ENCODE measurements around the gene DCLK2.

- TF ChIP-seq POLR2A (IDR thresholded peaks at IDR 0.05; ENCODE audit: low read length), result no peak
- TF ChIP-seq GATA1 (IDR thresholded peaks at IDR 0.05; ENCODE audit: low read depth, low read length), result no peak
Measured at GRCh38 chr4:150229520-150229919, 151.3 kb downstream of the DCLK2 start.

Measured in erythroblast (primary cell).